Fibroblast of lung (primary cell): ENCODE data around the gene NTN3. TPM values are rescaled to one million over a fixed set of nuclear protein-coding genes. Genes with fewer than 3 reads are reported as not detected.

Experiments used
- DNase-seq, 2 donors: peaks; one replicate each; pipeline versions ENCODE4 v3.0.0 to v3.0.0-alpha.2; 2010; ENCODE audit warnings: low read depth in 2 of 2
- H2AFZ ChIP-seq: 2 replicates; pipeline ENCODE4 v1.5.1; 2012; ENCODE audit warnings: low read length, control low read depth, inconsistent platforms
- H3K27ac ChIP-seq: 2 replicates; pipeline ENCODE4 v1.5.1; 2011; ENCODE audit warnings: low read length, control low read depth; ENCODE audit not compliant: insufficient read depth
- H3K27me3 ChIP-seq: 2 replicates; pipeline ENCODE4 v1.5.1; 2011; ENCODE audit warnings: mild to moderate bottlenecking, low read length; ENCODE audit not compliant: control insufficient read depth, insufficient read depth
- H3K36me3 ChIP-seq: 2 replicates; pipeline ENCODE4 v1.5.1; 2011; ENCODE audit warnings: low read length; ENCODE audit not compliant: control insufficient read depth, insufficient read depth
- H3K4me1 ChIP-seq: 2 replicates; pipeline ENCODE4 v1.5.1; 2011; ENCODE audit warnings: low read length; ENCODE audit not compliant: control insufficient read depth, insufficient read depth; ENCODE audit errors: extremely low read depth
- H3K4me2 ChIP-seq: 2 replicates; pipeline ENCODE4 v1.5.1; 2011; ENCODE audit warnings: low read length, control low read depth; ENCODE audit not compliant: insufficient read depth; ENCODE audit errors: extremely low read depth
- H3K4me3 ChIP-seq, 4 experiments: fragments of 200-600 bp in 1 of 4; sonication (generic) in 1 of 4; replicated peaks in 1 of 4; 2 replicates each; pipeline ENCODE4 v1.5.1; 2011 to 2016; ENCODE audit warnings: low read length in 4 of 4, low read depth in 3 of 4, mild to moderate bottlenecking in 3 of 4, control low read depth in 2 of 4, inconsistent platforms in 1 of 4, mixed read lengths in 1 of 4; ENCODE audit not compliant: insufficient read depth in 1 of 4; ENCODE audit errors: control extremely low read depth in 1 of 4
- H3K79me2 ChIP-seq: 2 replicates; pipeline ENCODE4 v1.5.1; 2012; ENCODE audit warnings: mild to moderate bottlenecking, low read length, inconsistent platforms; ENCODE audit not compliant: control insufficient read depth, insufficient read depth
- H3K9ac ChIP-seq: 2 replicates; pipeline ENCODE4 v1.5.1; 2011; ENCODE audit warnings: mild to moderate bottlenecking, low read length, control low read depth; ENCODE audit not compliant: insufficient read depth
- H3K9me3 ChIP-seq: 2 replicates; pipeline ENCODE4 v1.5.1; 2012; ENCODE audit warnings: low read depth, low read length; ENCODE audit not compliant: control insufficient read depth, insufficient read depth
- H4K20me1 ChIP-seq: 2 replicates; pipeline ENCODE4 v1.5.1; 2011; ENCODE audit warnings: low read length; ENCODE audit not compliant: control insufficient read depth, insufficient read depth; ENCODE audit errors: extremely low read depth
- EZH2 ChIP-seq: IDR thresholded peaks from 2 replicates; pipeline ENCODE4 v1.5.1; 2012; ENCODE audit warnings: low read length, control low read depth, mild to moderate bottlenecking; ENCODE audit errors: missing control alignments
- polyA plus RNA-seq, 2 donors: library from polyadenylated mRNA; depleted of rRNA in 1 of 2; stranded (reverse) in 1 of 2; unstranded in 1 of 2; fragments of >200 nt; gene quantifications; 2 replicates each; pipeline ENCODE4 v1.2.1, GENCODE V29; 2011 to 2012; ENCODE audit warnings: missing spikeins in 1 of 2
- total RNA-seq: library from RNA; depleted of rRNA; stranded (reverse); fragments of >200 nt; gene quantifications from 2 replicates; pipeline ENCODE4 v1.2.1, GENCODE V29; 2014
- TF ChIP-seq, protein P1 (sequence below), 2 donors: IDR thresholded peaks in 1 of 2; conservative IDR thresholded peaks in 1 of 2; 1 replicate in 1 of 2; 2 replicates in 1 of 2; pipeline ENCODE4 v1.5.1; 2011 to 2012; ENCODE audit warnings: low read length in 2 of 2, control low read depth in 1 of 2, inconsistent platforms in 1 of 2, low read depth in 1 of 2, mild to moderate bottlenecking in 1 of 2

Gene NTN3
- total and polyA plus RNA-seq, 2 donors (not counting 1 experiment from before 2014, with no cell fraction given), result 0.08 to 2.1 TPM

DNA sequence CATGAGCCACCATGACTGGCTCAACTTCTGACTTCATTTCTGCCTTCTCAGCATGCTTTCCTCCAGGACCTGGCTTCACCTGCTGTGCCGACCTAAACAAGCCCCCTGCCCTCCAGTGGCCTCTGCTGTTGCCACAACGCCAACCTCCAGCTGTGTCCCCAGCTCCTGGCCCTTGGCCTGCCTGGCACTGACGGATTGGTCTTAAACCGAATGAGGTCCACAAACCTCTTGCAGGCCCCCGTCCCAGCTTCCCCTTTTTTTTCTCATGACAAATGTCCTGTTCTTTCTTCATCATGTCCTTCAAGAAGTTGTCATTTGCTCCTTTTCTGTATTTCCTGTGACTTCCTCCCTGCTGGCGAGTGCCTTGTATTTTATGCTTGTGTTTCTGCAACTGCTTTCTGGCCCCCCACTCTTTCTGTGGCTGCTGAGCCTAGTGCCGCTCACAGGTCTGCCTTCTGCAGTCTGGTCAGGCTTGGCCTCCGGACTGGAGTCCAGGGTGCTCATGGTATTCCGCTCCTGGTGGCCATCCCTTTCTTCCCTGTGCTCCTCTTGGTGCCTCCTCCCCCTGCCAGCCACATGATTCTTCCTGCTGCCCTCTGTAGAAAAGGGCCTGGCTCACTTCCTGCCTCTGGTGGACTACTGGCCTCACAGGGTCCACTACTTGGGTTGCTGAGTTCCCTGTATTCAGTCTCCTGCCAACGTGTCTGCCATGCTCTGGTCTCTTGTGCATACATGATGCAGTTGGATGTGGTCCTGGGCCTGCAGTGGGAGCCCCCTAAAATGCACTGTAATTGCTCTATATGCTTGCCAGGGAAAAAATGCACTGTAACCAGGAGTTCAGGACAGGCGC, 45.5 kb downstream of the NTN3 start:
- Histone ChIP-seq H3K4me1 (peaks cover 20% of the 10 kb centered on the region), H3K27ac (no peak overlapping the region), H3K9me3 (no peaks in the 10 kb centered on the region), H3K27me3 (no peaks in the 10 kb centered on the region), H3K4me2 (peak overlapping the region; percentile 89), H3K79me2 (peaks cover 67% of the 10 kb centered on the region), H2AFZ (no peak overlapping the region), H3K4me3 (peak overlapping the region in 2 of 4 experiments; percentile 1 to 96), H4K20me1 (peaks cover 2% of the 10 kb centered on the region), H3K36me3 (peaks cover 8% of the 10 kb centered on the region), H3K9ac (no peak overlapping the region)
- TF ChIP-seq, protein P1, sequence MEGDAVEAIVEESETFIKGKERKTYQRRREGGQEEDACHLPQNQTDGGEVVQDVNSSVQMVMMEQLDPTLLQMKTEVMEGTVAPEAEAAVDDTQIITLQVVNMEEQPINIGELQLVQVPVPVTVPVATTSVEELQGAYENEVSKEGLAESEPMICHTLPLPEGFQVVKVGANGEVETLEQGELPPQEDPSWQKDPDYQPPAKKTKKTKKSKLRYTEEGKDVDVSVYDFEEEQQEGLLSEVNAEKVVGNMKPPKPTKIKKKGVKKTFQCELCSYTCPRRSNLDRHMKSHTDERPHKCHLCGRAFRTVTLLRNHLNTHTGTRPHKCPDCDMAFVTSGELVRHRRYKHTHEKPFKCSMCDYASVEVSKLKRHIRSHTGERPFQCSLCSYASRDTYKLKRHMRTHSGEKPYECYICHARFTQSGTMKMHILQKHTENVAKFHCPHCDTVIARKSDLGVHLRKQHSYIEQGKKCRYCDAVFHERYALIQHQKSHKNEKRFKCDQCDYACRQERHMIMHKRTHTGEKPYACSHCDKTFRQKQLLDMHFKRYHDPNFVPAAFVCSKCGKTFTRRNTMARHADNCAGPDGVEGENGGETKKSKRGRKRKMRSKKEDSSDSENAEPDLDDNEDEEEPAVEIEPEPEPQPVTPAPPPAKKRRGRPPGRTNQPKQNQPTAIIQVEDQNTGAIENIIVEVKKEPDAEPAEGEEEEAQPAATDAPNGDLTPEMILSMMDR (conservative IDR thresholded peaks at IDR 0.05 in 1 of 2, IDR thresholded peaks at IDR 0.05 in 1 of 2; ENCODE audit: low read depth in 1 of 2, low read length in 2 of 2), result no peak
- no peak for TF ChIP-seq EZH2
- no peak for DNase-seq

GRCh38 chr16:2517954-2518605, 47.0 kb downstream of the NTN3 start:
- no peak for DNase-seq
- Histone ChIP-seq H3K9ac (no peak overlapping the region), H3K4me1 (peaks cover 19% of the 10 kb centered on the region), H3K27ac (peak overlapping the region; percentile 31), H3K4me3 (no peak overlapping the region), H3K9me3 (no peaks in the 10 kb centered on the region), H2AFZ (no peak overlapping the region), H4K20me1 (peaks cover 2% of the 10 kb centered on the region), H3K4me2 (peak overlapping the region; percentile 27), H3K36me3 (peaks cover 12% of the 10 kb centered on the region), H3K27me3 (no peaks in the 10 kb centered on the region), H3K79me2 (peaks cover 70% of the 10 kb centered on the region)
- TF ChIP-seq, protein P1 (conservative IDR thresholded peaks at IDR 0.05 in 1 of 2, IDR thresholded peaks at IDR 0.05 in 1 of 2; ENCODE audit: low read depth in 1 of 2, low read length in 2 of 2), result no peak
- TF ChIP-seq EZH2, result no peak
